Germinal center (tissue), 1 donor: ENCODE measurements around the gene RSPH9.

ENCODE experiments used
- DNase-seq: peaks from one replicate; pipeline ENCODE4 v3.0.0; 2012; ENCODE audit warnings: mixed read lengths, low spot score

RSPH9 gene

DNA sequence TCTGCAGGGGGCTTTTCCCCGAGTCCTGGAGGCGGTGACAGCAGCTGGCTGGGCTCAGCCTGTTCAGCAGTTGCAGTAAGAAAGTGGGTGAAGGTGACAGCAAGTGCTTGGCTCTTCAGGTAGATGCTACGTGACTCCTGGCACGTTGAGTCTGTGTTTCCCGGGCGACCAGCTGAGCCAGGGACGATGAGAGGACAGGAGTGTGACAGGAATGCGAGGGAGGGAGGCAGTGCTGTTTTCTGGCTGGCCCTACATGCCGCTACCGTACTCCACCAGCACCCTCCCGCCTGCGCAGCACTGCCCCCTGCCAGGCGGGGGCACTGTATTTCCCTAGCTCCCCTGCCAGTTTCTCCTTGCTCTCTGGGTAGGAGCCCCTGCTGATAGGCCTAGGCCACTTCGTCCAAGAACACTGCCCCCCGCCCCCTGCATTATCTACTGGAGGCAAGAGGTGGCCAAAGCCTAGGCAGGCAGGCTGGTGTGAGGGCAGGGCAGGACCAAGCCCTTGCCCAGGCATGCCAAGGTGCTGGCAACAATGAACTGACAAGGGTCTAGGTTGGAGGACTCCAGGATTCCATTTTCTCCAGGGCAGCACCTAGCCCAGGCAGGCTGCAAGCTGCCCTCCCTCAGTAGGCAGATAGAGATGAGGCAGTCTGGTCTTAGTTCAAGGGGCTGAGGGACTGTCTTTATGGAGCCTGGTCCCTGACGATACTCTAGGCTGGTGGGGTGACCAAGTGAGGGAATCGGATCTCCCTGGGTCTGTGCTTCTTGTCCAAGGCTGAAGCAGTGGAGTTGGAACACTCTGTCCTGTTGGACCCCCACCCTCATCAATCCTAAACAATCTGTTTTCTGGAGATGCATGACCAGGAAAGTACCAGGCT, 23.6 kb downstream of the RSPH9 start:
- DNase-seq, result peak; percentile 77

DNA sequence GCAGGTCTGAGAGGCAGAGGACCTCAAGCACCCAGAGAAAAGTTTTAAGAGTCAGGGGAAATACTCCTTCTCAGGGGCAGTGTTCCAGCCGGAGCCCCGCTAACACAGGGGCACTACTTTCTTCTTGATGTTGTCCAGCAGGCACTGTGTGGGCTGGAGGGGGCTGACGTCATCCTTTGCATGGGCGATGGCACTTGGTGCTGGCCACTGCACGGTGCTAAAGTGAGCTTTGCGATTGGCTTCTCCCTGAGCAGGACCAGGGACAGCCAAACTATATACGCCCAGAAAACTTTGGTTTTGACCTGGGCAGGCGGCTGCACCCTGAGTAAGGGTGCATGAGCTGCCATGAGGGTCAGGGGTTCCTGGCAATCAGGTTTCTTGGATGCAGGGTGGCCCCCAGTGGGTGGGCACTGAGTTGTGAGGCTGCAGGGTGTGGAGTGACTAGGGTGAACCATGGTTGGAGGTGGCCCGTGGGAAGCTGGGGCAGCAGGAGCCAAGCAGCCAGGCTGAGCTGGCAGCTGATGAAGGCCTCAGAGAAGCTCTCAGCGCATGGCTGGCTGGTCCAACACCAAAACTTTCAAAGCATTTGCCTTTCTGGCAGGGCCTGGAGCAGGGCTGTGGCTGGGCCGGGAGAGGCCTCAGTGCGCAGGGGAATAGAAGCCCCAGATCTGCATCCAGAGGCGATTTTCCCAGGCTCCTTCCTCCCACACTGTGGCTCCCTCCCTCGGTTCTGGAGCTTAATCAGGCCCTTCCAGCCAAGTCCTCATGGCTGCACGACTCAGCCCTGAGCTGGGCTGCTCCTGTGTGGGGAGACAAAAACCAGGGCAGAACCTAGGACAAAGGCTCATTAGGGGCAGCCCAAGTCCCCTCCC, 24.4 kb downstream of the RSPH9 start:
- no peak for DNase-seq

GRCh38 chr6:43669922-43670622, 25.2 kb downstream of the RSPH9 start:
- no peak for DNase-seq

GRCh38 chr6:43670623-43670986, 25.8 kb downstream of the RSPH9 start:
- DNase-seq, result no peak

DNA sequence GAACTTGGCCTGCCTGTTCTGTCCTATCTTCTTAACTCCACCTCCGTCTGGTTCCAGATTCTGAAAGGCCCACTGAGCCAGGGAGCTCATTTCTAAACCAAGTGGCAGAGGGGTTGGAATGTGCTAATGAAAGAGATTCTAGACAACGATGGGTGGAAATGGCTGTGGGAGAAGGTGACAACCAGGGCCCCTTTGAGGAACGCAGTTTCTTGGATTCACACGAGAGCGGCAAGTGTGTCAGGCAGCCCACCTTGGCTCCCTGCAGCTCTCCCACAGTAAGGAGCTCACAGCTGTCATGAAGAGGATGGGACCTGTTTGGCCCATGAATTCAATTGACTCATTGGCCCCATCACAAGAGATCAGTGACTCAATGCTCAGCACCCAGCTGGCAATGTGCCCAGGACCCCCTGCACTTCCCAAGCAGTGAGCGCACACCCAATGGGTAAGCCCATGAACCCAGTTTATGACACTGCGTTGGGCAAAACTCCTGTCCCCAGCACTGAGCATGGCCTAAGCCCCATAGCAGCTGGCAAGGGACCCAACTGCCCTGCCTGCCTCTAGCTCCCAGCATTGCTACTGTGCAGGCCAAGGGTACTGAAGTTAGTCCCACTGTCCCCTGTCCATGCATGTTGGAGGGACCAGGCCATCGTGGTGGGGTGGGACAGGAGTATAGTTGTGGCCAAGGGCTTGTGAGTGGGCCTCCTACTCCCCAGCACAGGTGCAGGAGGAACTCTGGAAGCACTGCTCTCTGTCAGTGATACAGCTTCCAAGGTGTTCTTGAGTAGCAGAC, 26.4 kb downstream of the RSPH9 start:
- DNase-seq, result no peak

- DNase-seq, result no peak
These were observed 27.2 kb downstream of the RSPH9 start for GRCh38 chr6:43671801-43672690.

- DNase-seq, result no peak
These were observed 28.7 kb downstream of the RSPH9 start for GRCh38 chr6:43673444-43674084.

- DNase-seq, result no peak
These were observed 29.5 kb downstream of the RSPH9 start for GRCh38 chr6:43674291-43674690.

GRCh38 chr6:43674921-43675320, 30.1 kb downstream of the RSPH9 start:
- no peak for DNase-seq

DNA sequence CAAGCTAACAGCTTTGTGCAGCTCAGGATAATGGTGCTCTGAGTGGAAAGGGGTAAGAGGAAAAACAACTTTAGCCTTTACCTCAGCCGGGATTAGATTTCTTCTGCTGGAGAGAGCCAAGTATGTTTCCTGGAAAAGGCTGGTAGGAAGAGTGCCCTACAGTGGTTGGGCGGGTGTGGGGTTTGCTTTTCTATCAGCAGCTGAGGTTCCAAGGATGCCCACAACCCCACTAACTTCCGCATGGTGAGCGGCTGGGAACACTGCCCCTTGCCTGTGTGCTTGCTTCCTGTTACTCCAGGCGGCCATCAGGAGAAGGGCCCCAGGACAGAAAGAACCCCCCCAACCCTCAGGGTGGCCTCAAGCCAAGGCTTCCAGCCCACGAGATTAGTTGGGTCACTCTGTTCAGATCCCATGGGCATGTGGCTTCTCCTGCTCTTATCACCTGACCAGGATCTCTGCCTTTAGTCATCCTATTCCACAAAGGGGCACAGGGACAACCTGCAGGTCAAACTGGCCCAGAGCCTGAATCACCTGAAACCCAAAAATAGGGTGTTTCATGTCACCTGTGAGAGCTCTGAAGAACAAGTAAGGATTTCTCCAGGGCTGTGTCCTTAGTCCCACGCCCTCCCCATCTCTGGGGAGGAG, 32.2 kb downstream of the RSPH9 start:
- DNase-seq, result no peak

DNA sequence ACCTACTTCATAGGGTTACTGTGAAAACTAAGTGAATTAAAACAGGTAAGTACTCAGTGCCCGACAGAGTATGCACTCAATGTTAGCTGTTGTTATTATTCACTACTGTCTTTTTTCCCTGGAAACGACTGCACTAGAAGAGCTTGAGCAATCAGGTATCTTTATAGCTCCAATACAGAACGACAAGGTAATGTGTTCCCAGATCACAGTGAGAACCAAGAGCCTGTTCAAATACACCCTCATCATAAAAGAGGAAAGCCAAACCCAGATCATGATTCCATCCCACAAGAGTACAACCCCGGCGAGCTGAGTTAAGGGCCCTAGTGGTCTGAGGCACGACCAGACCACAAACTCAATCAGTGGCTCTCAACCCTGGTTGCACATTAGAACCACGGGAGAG, 32.9 kb downstream of the RSPH9 start:
- DNase-seq, result no peak

DNA sequence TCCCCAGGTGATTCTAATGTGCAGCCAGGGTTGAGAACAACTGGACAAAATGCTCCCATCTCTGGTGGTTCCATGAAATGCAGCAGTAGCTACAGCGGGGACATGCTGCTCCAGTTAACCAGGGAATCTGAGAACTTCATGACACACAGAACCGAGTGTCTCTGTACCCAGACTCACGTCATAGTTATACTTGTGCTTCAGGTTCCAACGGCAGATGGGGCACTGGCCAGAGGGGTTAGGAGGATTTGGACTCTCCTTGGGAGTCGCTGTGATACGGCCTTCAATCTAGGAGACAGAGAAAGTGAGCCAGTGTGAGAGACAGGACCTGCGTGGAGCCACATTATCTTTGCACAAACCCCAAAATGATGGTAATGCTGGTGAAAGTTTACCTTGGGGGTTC, 33.5 kb downstream of the RSPH9 start:
- no peak for DNase-seq

DNA sequence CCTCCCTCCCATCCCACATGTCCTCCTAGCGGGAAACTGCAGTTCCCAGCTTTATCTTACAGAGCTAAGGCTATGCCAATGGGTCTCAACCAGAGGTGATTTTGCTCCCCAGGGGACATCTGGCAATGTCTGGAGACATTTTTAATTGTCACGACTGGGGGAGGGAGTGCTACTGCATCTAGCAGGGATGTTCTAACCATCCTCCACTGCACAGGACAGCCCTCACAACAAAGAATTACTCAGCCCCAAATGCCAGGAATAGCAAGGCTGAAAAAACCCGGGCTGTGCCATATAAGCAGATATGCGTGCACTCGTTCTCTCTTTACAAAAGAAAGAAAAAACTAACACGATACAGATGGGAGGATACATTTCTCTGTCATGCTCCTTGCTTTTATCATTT, 34.2 kb downstream of the RSPH9 start:
- DNase-seq, result no peak

GRCh38 chr6:43680308-43681200, 35.7 kb downstream of the RSPH9 start:
- no peak for DNase-seq

DNA sequence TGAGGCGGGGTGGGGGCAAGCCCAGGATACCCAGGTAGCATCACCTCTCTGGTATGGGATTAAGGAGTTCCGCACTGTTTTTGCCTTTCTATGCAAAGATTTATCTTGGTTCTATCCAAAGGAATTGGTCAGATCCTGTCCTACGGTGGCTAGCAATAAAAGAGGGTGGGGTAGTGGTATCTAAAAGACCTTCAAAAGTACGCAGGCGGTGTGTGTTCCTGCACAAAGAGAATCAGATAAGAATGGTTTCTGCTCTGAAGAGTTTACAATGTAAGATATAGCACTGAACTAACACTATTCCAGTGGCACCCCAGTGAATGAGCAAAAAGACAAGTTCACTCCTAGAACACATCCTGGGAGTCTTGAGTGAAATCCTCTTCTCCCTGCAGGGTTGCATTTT, 36.5 kb downstream of the RSPH9 start:
- DNase-seq, result no peak

- no peak for DNase-seq
These were observed 38.0 kb downstream of the RSPH9 start for GRCh38 chr6:43682724-43683429.

- DNase-seq, result peak; percentile 70
These were observed 39.0 kb downstream of the RSPH9 start for GRCh38 chr6:43683708-43684455.
